T follicular helper cell (primary cell): ENCODE measurements around the gene IZUMO1R.
"Not testable (repeated sequence)": the region's sequence is repeated elsewhere in the genome, so short reads cannot be mapped to it uniquely, and the experiment has no call there.

Experiments
- DNase-seq: peaks from one replicate; pipeline ENCODE4 v3.0.0-alpha.2; 2020; ENCODE audit warnings: low read depth

The IZUMO1R gene

GRCh38 chr11:94325681-94326080, 21.3 kb downstream of the IZUMO1R start:
- DNase-seq: peak; percentile 22

- DNase-seq: no peak
These were observed 22.6 kb downstream of the IZUMO1R start for GRCh38 chr11:94326947-94327346.

- DNase-seq: no peak
These were observed 24.3 kb downstream of the IZUMO1R start for GRCh38 chr11:94328587-94329080.

GRCh38 chr11:94329501-94329900, 25.1 kb downstream of the IZUMO1R start:
- no peak for DNase-seq

- no peak for DNase-seq
These were observed 26.4 kb downstream of the IZUMO1R start for GRCh38 chr11:94330789-94331188.

DNA sequence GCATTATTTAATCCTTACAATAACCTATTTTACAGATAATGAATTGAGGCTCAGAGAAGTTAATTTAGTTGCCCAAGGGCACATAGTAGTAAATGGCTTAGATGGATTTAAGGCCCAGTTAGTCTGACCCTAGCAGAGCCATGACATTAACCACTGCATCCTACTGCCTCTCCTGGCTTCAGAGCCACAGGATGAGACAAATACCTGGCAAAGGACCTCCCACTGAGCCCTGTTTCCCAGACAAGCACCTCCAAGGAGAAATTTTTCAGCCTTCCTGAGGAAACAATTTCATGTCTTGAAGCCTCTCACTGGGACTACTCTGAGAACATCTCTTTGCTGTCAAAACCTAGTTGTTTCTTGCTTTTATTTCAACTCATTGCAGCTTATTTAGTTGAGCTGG, 28.4 kb downstream of the IZUMO1R start:
- no peak for DNase-seq

- no peak for DNase-seq
These were observed 31.7 kb downstream of the IZUMO1R start for GRCh38 chr11:94336033-94336432.

GRCh38 chr11:94338651-94339050, 34.3 kb downstream of the IZUMO1R start:
- DNase-seq: no peak

GRCh38 chr11:94342250-94342649, 37.9 kb downstream of the IZUMO1R start:
- DNase-seq: no peak

- DNase-seq: no peak
These were observed 39.1 kb downstream of the IZUMO1R start for GRCh38 chr11:94343495-94343894.

GRCh38 chr11:94346311-94346710, 41.9 kb downstream of the IZUMO1R start:
- not testable (repeated sequence) for DNase-seq

DNA sequence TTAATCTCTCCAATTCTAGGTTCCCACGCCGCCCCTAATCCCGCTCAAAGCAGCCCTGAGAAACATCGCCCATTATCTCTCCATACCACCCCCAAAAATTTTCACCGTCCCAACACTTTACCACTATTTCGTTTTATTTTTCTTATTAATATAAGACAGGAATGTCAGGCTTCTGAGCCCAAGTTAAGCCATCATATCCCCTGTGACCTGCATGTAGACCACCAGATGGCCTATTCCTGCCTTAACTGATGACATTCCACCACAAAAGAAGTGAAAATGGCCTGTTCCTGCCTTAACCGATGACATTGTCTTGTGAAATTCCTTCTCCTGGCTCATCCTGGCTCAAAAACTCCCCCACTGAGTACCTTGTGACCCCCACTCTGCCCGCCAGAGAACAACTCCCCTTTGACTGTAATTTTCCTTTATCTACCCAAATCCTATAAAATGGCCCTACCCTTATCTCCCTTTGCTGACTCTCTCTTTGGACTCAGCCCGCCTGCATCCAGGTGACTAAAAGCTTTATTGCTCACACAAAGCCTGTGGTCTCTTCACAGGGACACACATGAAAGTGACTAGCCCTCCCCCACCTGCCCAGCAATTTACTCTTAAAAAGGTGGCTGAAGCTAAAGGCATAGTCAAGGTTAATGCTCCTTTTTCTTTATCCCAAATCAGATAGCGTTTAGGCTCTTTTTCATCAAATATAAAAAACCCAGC, 46.6 kb downstream of the IZUMO1R start:
- DNase-seq: not testable (repeated sequence)
